GM19351 (cell line): ENCODE results near the gene CHIT1.

ENCODE experiments used
- ATAC-seq: cut with Tn5 transposase; IDR thresholded peaks from one replicate; pipeline ENCODE4 v1.9.1; 2021; ENCODE audit warnings: mild to moderate bottlenecking, moderate library complexity; ENCODE audit not compliant: unreplicated experiment

Gene CHIT1

GRCh38 chr1:203229471-203230135 lies at the start of gene CHIT1:
Gene CHIT1 (minus strand): TSS chr1:203229673. CDS start chr1:203229636, 37 bp downstream.
- ATAC-seq = no peak

- no peak for ATAC-seq
These were observed 49.5 kb upstream of the CHIT1 start for GRCh38 chr1:203278885-203279406.

- no peak for ATAC-seq
These were observed 48.8 kb upstream of the CHIT1 start for GRCh38 chr1:203278082-203278884.

GRCh38 chr1:203276916-203277545 lies 47.6 kb upstream of the CHIT1 start:
- no peak for ATAC-seq

GRCh38 chr1:203276408-203276807 lies 46.9 kb upstream of the CHIT1 start:
- ATAC-seq = no peak

- ATAC-seq = no peak
These were observed 46.3 kb upstream of the CHIT1 start for GRCh38 chr1:203275656-203276272.

- no peak for ATAC-seq
These were observed 45.3 kb upstream of the CHIT1 start for GRCh38 chr1:203274603-203275381.

GRCh38 chr1:203273869-203274602 lies 44.6 kb upstream of the CHIT1 start:
- ATAC-seq = no peak

- peak; percentile 48 for ATAC-seq
These were observed 43.9 kb upstream of the CHIT1 start for GRCh38 chr1:203273206-203273868.

- no peak for ATAC-seq
These were observed 43.2 kb upstream of the CHIT1 start for GRCh38 chr1:203272633-203273205.

GRCh38 chr1:203271962-203272632 lies 42.6 kb upstream of the CHIT1 start:
- no peak for ATAC-seq

GRCh38 chr1:203271018-203271743 lies 41.7 kb upstream of the CHIT1 start:
- peak; percentile 44 for ATAC-seq

GRCh38 chr1:203270448-203270847 lies 41.0 kb upstream of the CHIT1 start:
- ATAC-seq = no peak

GRCh38 chr1:203269654-203270020 lies 40.2 kb upstream of the CHIT1 start:
- no peak for ATAC-seq

GRCh38 chr1:203268901-203269653 lies 39.6 kb upstream of the CHIT1 start:
- no peak for ATAC-seq

GRCh38 chr1:203267912-203268311 lies 38.4 kb upstream of the CHIT1 start:
- no peak for ATAC-seq

- ATAC-seq = peak; percentile 48
These were observed 37.9 kb upstream of the CHIT1 start for GRCh38 chr1:203267347-203267846.
